B cell (primary cell): ENCODE data around the gene RFX3. TPM values are rescaled to one million over a fixed set of nuclear protein-coding genes. Genes with fewer than 3 reads are reported as not detected.

Experiments
- ATAC-seq: fragments of 200-7000 bp; cut with Tn5 transposase; one replicate; pipeline ENCODE4 v1.10.0; 2021; ENCODE audit warnings: low read depth, mild to moderate bottlenecking, moderate number of reproducible peaks, moderate library complexity
- CTCF ChIA-PET: fragments of 350-600 bp; sonication (Branson Sonifier 250); formaldehyde crosslinking; loops from one replicate; lab custom pipeline; 2021; ENCODE audit warnings: antibody characterized with exemption, inconsistent platforms; lab: Charles Lee
- POLR2A ChIA-PET: fragments of 350-600 bp; sonication (Branson Sonifier 250); formaldehyde crosslinking; loops from one replicate; lab custom pipeline; 2021; ENCODE audit warnings: antibody characterized with exemption; lab: Charles Lee
- DNase-seq: peaks from one replicate; pipeline ENCODE4 v3.0.0; 2013
- H2AFZ ChIP-seq: 2 replicates; pipeline ENCODE4 v1.6.1; 2012; ENCODE audit warnings: mild to moderate bottlenecking, low read depth, low read length; ENCODE audit not compliant: insufficient read depth, poor library complexity, severe bottlenecking
- H3K27ac ChIP-seq, 2 donors: 1 replicate in 1 of 2; 2 replicates in 1 of 2; pipeline ENCODE4 v1.5.1; 2012 to 2013; ENCODE audit warnings: low read length in 2 of 2, mild to moderate bottlenecking in 2 of 2, moderate library complexity in 1 of 2
- H3K27me3 ChIP-seq, 4 experiments: fragments of 200-600 bp in 1 of 4; sonication (generic) in 1 of 4; replicated peaks in 1 of 4; 1 replicate in 2 of 4; 2 replicates in 2 of 4; pipeline versions ENCODE4 v1.6.1 to v1.7.0; 2013 to 2016; ENCODE audit warnings: low read length in 3 of 4, mild to moderate bottlenecking in 2 of 4, mixed read lengths in 1 of 4, moderate library complexity in 1 of 4; ENCODE audit not compliant: insufficient read depth in 4 of 4, control insufficient read depth in 3 of 4; ENCODE audit errors: control extremely low read depth in 1 of 4
- H3K36me3 ChIP-seq, 2 experiments: replicated peaks in 1 of 2; 1 replicate in 1 of 2; 2 replicates in 1 of 2; pipeline versions ENCODE4 v1.6.1 to v1.7.1; 2013; ENCODE audit warnings: low read length in 1 of 2; ENCODE audit not compliant: insufficient read depth in 2 of 2, control insufficient read depth in 1 of 2; ENCODE audit errors: control extremely low read depth in 1 of 2, extremely low read depth in 1 of 2
- H3K4me1 ChIP-seq, 2 donors: fragments of 200-600 bp in 1 of 2; sonication (generic) in 1 of 2; 1 replicate in 1 of 2; 2 replicates in 1 of 2; pipeline versions ENCODE4 v1.5.1 to v1.6.1; 2013 to 2017; ENCODE audit warnings: low read length in 2 of 2; ENCODE audit not compliant: control insufficient read depth in 2 of 2, insufficient read depth in 2 of 2
- H3K4me2 ChIP-seq: replicated peaks from 2 replicates; pipeline ENCODE3; 2012; ENCODE audit warnings: mild to moderate bottlenecking, low read depth, low read length; ENCODE audit not compliant: poor library complexity, severe bottlenecking
- H3K4me3 ChIP-seq, 5 experiments: fragments of 200-600 bp in 1 of 5; sonication (generic) in 1 of 5; 1 replicate in 3 of 5; 2 replicates in 2 of 5; pipeline versions ENCODE4 v1.5.1 to v1.7.0; 2011 to 2016; ENCODE audit warnings: low read length in 4 of 5, mild to moderate bottlenecking in 4 of 5, low read depth in 2 of 5, control low read depth in 1 of 5, moderate library complexity in 1 of 5; ENCODE audit not compliant: insufficient read depth in 1 of 5; ENCODE audit errors: control extremely low read depth in 1 of 5, extremely low read depth in 1 of 5
- H3K79me2 ChIP-seq: fragments of 200-600 bp; sonication (generic); one replicate; pipeline ENCODE4 v1.6.0; 2016; ENCODE audit warnings: low read length; ENCODE audit not compliant: control insufficient read depth, insufficient read depth
- H3K9ac ChIP-seq: fragments of 200-600 bp; sonication (generic); 2 replicates; pipeline ENCODE4 v1.6.1; 2017; ENCODE audit warnings: mild to moderate bottlenecking, low read length, moderate library complexity
- H3K9me3 ChIP-seq, 3 donors: one replicate each; pipeline versions ENCODE4 v1.6.1 to v1.7.1; 2013; ENCODE audit warnings: low read length in 2 of 3; ENCODE audit not compliant: control insufficient read depth in 2 of 3, insufficient read depth in 1 of 3; ENCODE audit errors: control extremely low read depth in 1 of 3
- H4K20me1 ChIP-seq: 2 replicates; pipeline ENCODE4 v1.6.0; 2012; ENCODE audit warnings: mild to moderate bottlenecking, low read length; ENCODE audit not compliant: insufficient read depth, control insufficient read depth, poor library complexity, severe bottlenecking
- H3K27ac Mint-ChIP-seq: one replicate; pipeline ENCODE4 v1.8.0; 2021; ENCODE audit warnings: mixed read lengths
- H3K27me3 Mint-ChIP-seq: one replicate; pipeline ENCODE4 v1.8.0; 2021; ENCODE audit warnings: mixed read lengths
- H3K4me1 Mint-ChIP-seq: one replicate; pipeline ENCODE4 v1.8.0; 2021; ENCODE audit warnings: mixed read lengths
- H3K4me3 Mint-ChIP-seq: one replicate; pipeline ENCODE4 v1.8.0; 2021; ENCODE audit warnings: mixed read lengths
- H3K9me3 Mint-ChIP-seq: one replicate; pipeline ENCODE4 v1.8.0; 2022; ENCODE audit warnings: mixed read lengths; ENCODE audit not compliant: insufficient read depth
- CTCF ChIP-seq: fragments of 200-600 bp; IDR thresholded peaks from one replicate; pipeline ENCODE4 v1.8.0; 2022; ENCODE audit warnings: antibody characterized with exemption, mild to moderate bottlenecking
- EZH2 ChIP-seq: IDR thresholded peaks from 2 replicates; pipeline ENCODE4 v1.6.1; 2012; ENCODE audit warnings: borderline replicate concordance, low read depth, mild to moderate bottlenecking, moderate library complexity, low read length; ENCODE audit not compliant: insufficient read depth, poor library complexity, severe bottlenecking
- WGBS: methylation state at CpG from one replicate; pipeline ENCODE4 v1.1.5; 2013; ENCODE audit warnings: missing lambda C conversion rate; ENCODE audit not compliant: insufficient coverage; 5-methylcytosine and 5-hydroxymethylcytosine counted together
- intact Hi-C: fragments of 100-400 bp; cut with micrococcal nuclease; formaldehyde crosslinking; loops from one replicate; pipeline ENCODE4 v1.10.0; 2022
- polyA plus RNA-seq: library from polyadenylated mRNA; depleted of rRNA; stranded (reverse); fragments of >200 nt; gene quantifications from 2 replicates; pipeline ENCODE4 v1.2.3, GENCODE V29; 2012
- total RNA-seq, 2 donors: library from RNA; stranded (reverse); fragments of 120-200 nt in 1 of 2; gene quantifications; 1 replicate in 1 of 2; 2 replicates in 1 of 2; pipeline versions ENCODE4 v1.2.3 to v1.2.4, GENCODE V29; 2013 to 2022

RFX3 gene
- total and polyA plus RNA-seq, 2 donors (not counting 1 experiment from before 2014, with no cell fraction given): 6.1 to 39.1 TPM

GRCh38 chr9:3371842-3372241 is 154.0 kb downstream of the RFX3 start:
- ChIA-PET CTCF (no interaction called here), POLR2A (no interaction called here)
- Histone ChIP-seq H3K79me2 (peaks cover 10% of the 10 kb centered on the region), H3K4me3 (no peak overlapping the region), H3K4me1 (no peaks in the 10 kb centered on the region), H2AFZ (no peak overlapping the region), H3K4me2 (no peak overlapping the region), H4K20me1 (no peaks in the 10 kb centered on the region), H3K9ac (no peak overlapping the region), H3K27me3 (no peaks in the 10 kb centered on the region), H3K27ac (no peak overlapping the region), H3K36me3 (no peaks in the 10 kb centered on the region), H3K9me3 (peaks cover 0 to 4% (median 0%) of the 10 kb centered on the region in 3 donors)
- Mint-ChIP-seq H3K27me3 (no peaks in the 10 kb centered on the region), H3K9me3 (peaks cover 2% of the 10 kb centered on the region), H3K27ac (no peak overlapping the region), H3K4me3 (no peak overlapping the region), H3K4me1 (peaks cover 18% of the 10 kb centered on the region)
- TF ChIP-seq EZH2 (no peak), CTCF (no peak)
- intact Hi-C loops: no loop called here
- ATAC-seq (no peak), DNase-seq (no peak)
- WGBS: 91% methylated on average over 1 of the region's 2 CpGs

- H3K4me3 ChIP-seq: no peak overlapping the region
- peaks cover 10% of the 10 kb centered on the region for H3K79me2 ChIP-seq
- Mint-ChIP-seq H3K9me3 (peaks cover 2% of the 10 kb centered on the region), H3K4me3 (no peak overlapping the region), H3K27ac (no peak overlapping the region), H3K27me3 (no peaks in the 10 kb centered on the region), H3K4me1 (peaks cover 21% of the 10 kb centered on the region)
- H3K4me2 ChIP-seq: no peak overlapping the region
- no peak overlapping the region for H3K9ac ChIP-seq
- no peaks in the 10 kb centered on the region for H4K20me1 ChIP-seq
- intact Hi-C loops: no loop called here
- POLR2A ChIA-PET: no interaction called here
- H3K27me3 ChIP-seq: no peaks in the 10 kb centered on the region
- H3K36me3 ChIP-seq: no peaks in the 10 kb centered on the region
- no peaks in the 10 kb centered on the region for H3K4me1 ChIP-seq
- DNase-seq (no peak), ATAC-seq (no peak)
- H3K27ac ChIP-seq: no peak overlapping the region
- CTCF ChIA-PET: no interaction called here
- no peak overlapping the region for H2AFZ ChIP-seq
- TF ChIP-seq CTCF (no peak), EZH2 (no peak)
- peaks cover 0 to 4% (median 0%) of the 10 kb centered on the region in 3 donors for H3K9me3 ChIP-seq
These were observed 155.1 kb downstream of the RFX3 start for GRCh38 chr9:3370715-3371114.
